Activated CD8-positive, alpha-beta memory T cell treated with anti-CD3 and anti-CD28 coated beads, Interleukin-2, amount 10 ng/mL, durations not matched to agents 7 days and 5 days (primary cell): ENCODE data around the gene EXD2. TPM values are rescaled to one million over a fixed set of nuclear protein-coding genes. Genes with fewer than 3 reads are reported as not detected.
"Not testable (repeated sequence)": the region's sequence is repeated elsewhere in the genome, so short reads cannot be mapped to it uniquely, and the experiment has no call there.

Source experiments
- ATAC-seq: fragments of 150-1000 bp; cut with Tn5 transposase; one replicate; pipeline ENCODE4 v1.10.0; 2021; ENCODE audit warnings: moderate library complexity
- CTCF ChIA-PET: fragments of 350-600 bp; sonication (Branson Sonifier 250); formaldehyde crosslinking; loops from one replicate; lab custom pipeline; 2021; ENCODE audit warnings: antibody characterized with exemption; lab: Charles Lee
- DNase-seq: peaks from one replicate; pipeline ENCODE4 v3.0.0-alpha.2; 2020
- H3K27ac Mint-ChIP-seq: one replicate; pipeline ENCODE4 v1.8.0; 2021; ENCODE audit warnings: mild to moderate bottlenecking, mixed read lengths
- H3K27me3 Mint-ChIP-seq: one replicate; pipeline ENCODE4 v1.8.0; 2021; ENCODE audit warnings: mixed read lengths
- H3K36me3 Mint-ChIP-seq: one replicate; pipeline ENCODE4 v1.8.0; 2021; ENCODE audit warnings: mild to moderate bottlenecking, mixed read lengths
- H3K4me1 Mint-ChIP-seq: one replicate; pipeline ENCODE4 v1.8.0; 2021; ENCODE audit warnings: mixed read lengths
- H3K4me3 Mint-ChIP-seq: one replicate; pipeline ENCODE4 v1.8.0; 2021; ENCODE audit warnings: mild to moderate bottlenecking, moderate library complexity, mixed read lengths
- H3K9me3 Mint-ChIP-seq: one replicate; pipeline ENCODE4 v1.8.0; 2022; ENCODE audit warnings: low read depth, mixed read lengths
- total RNA-seq, 2 experiments: library from RNA; stranded (reverse); gene quantifications; one replicate each; pipeline ENCODE4 v1.2.3, GENCODE V29; 2021

Gene EXD2
- total RNA-seq, 2 experiments from 2014 or later = 5.5 to 6.1 TPM

DNA sequence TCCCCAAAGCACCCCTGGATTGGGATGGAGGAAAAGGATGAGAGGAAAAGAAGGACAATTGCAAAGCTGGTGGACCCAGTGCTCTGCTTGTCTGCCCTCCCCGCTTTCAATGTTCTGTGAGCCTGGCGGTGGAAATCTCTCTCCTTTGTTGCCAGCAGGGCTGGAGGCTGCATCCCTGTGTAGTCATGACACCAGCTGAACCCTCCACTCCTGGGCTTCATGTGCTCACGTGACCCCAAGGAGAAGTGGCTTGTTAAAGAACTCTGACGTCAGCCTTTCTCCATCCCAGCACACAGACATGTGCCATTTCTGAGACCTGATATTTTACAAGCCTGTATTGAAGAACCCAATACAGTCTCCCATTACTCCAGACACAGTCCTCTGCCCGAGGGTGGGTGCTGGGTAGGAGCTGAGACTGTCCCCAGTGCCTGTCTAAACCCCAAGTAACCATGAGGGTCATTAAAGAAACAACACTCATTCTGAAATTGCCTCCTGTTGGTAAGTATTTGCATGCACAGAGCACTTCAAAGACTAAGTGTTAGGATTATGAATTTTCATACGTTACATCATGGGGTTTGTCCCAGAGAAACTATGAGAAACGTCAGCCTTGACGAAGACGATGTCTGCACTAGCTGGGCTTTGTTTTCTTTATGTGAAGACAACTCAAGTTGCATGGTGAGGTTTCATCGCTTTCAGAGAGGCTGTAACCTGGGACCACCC lies 90.3 kb downstream of the EXD2 start:
- Mint-ChIP-seq H3K27me3 (peaks cover 5% of the 10 kb centered on the region), H3K4me3 (no peak overlapping the region), H3K27ac (no peak overlapping the region), H3K4me1 (no peaks in the 10 kb centered on the region), H3K9me3 (no peaks in the 10 kb centered on the region), H3K36me3 (no peaks in the 10 kb centered on the region)
- ATAC-seq (no peak), DNase-seq (no peak)
- CTCF ChIA-PET = no interaction called here

GRCh38 chr14:69282448-69282847 lies 91.2 kb downstream of the EXD2 start:
- no peak overlapping the region for H3K27ac Mint-ChIP-seq
- H3K9me3 Mint-ChIP-seq = no peaks in the 10 kb centered on the region
- peaks cover 5% of the 10 kb centered on the region for H3K27me3 Mint-ChIP-seq

GRCh38 chr14:69284170-69284569 lies 92.9 kb downstream of the EXD2 start:
- no peaks in the 10 kb centered on the region for H3K9me3 Mint-ChIP-seq
- no peak overlapping the region for H3K4me3 Mint-ChIP-seq
- ATAC-seq = no peak
- DNase-seq = peak; percentile 27
- H3K4me1 Mint-ChIP-seq = no peaks in the 10 kb centered on the region
- H3K27me3 Mint-ChIP-seq = peaks cover 5% of the 10 kb centered on the region
- CTCF ChIA-PET = no interaction called here
- H3K27ac Mint-ChIP-seq = no peak overlapping the region
- H3K36me3 Mint-ChIP-seq = no peaks in the 10 kb centered on the region

More at GRCh38 chr14:69282448-69282847, 91.2 kb downstream of the EXD2 start:
- Mint-ChIP-seq H3K36me3 (no peaks in the 10 kb centered on the region), H3K4me3 (no peak overlapping the region), H3K4me1 (no peaks in the 10 kb centered on the region)
- CTCF ChIA-PET = no interaction called here
- DNase-seq (no peak), ATAC-seq (no peak)

GRCh38 chr14:69285661-69286255 lies 94.5 kb downstream of the EXD2 start:
- H3K4me1 Mint-ChIP-seq = no peaks in the 10 kb centered on the region
- DNase-seq = no peak
- CTCF ChIA-PET = no interaction called here
- ATAC-seq = no peak
- no peaks in the 10 kb centered on the region for H3K36me3 Mint-ChIP-seq
- no peak overlapping the region for H3K27ac Mint-ChIP-seq
- no peak overlapping the region for H3K4me3 Mint-ChIP-seq
- H3K9me3 Mint-ChIP-seq = no peaks in the 10 kb centered on the region
- peaks cover 4% of the 10 kb centered on the region for H3K27me3 Mint-ChIP-seq

- no peaks in the 10 kb centered on the region for H3K4me1 Mint-ChIP-seq
- ATAC-seq (no peak), DNase-seq (no peak)
- CTCF ChIA-PET = no interaction called here
- H3K27ac Mint-ChIP-seq = no peak overlapping the region
- H3K27me3 Mint-ChIP-seq = peaks cover 2% of the 10 kb centered on the region
- no peak overlapping the region for H3K4me3 Mint-ChIP-seq
- no peaks in the 10 kb centered on the region for H3K36me3 Mint-ChIP-seq
- H3K9me3 Mint-ChIP-seq = no peaks in the 10 kb centered on the region
Observed at GRCh38 chr14:69287098-69288010, 96.1 kb downstream of the EXD2 start.

GRCh38 chr14:69288011-69288771 lies 96.9 kb downstream of the EXD2 start:
- no peaks in the 10 kb centered on the region for H3K4me1 Mint-ChIP-seq
- CTCF ChIA-PET = no interaction called here
- no peak for ATAC-seq

DNA sequence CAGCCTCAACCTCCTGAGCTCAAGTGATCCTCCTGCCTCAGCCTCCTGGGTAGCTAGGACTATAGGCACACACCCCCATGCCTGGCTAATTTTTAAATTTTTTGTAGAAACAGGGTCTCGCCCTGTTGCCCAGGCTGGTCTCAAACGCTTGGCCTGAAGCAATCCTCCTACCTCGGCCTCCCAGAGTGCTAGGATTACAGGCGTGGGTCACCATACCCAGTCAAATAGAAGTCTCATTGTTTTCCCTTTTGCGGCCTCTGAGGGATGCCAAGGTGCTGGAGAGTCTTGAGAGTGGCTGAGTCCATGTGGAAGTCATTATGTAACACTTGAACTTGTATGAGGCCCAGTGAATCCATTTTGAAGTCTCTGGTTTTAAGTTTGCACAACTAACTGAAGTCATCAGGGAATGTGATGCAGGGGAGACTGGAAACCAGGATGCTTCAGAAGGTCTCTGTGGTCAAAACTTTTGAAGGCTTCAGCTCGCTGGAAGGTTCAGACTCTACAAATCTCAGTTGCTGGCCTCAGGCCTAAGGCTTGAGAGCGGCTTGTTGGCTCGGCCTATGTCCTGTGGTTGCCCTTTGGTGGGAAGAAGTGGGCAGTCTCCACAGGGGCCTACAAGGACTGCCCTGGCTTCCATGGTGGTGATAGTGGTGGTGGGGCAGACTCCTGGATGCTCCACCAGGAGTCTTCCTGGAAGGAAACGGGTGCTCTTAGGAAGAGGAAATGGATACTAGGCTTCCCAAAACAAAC lies 97.8 kb downstream of the EXD2 start:
- no peaks in the 10 kb centered on the region for H3K36me3 Mint-ChIP-seq
- DNase-seq = peak; percentile 28
- no peaks in the 10 kb centered on the region for H3K4me1 Mint-ChIP-seq
- no peak overlapping the region for H3K4me3 Mint-ChIP-seq
- no peak overlapping the region for H3K27ac Mint-ChIP-seq
- CTCF ChIA-PET = no interaction called here
- peaks cover 5% of the 10 kb centered on the region for H3K27me3 Mint-ChIP-seq
- no peaks in the 10 kb centered on the region for H3K9me3 Mint-ChIP-seq
- no peak for ATAC-seq

More at GRCh38 chr14:69288011-69288771, 96.9 kb downstream of the EXD2 start:
- H3K4me3 Mint-ChIP-seq = no peak overlapping the region
- no peaks in the 10 kb centered on the region for H3K36me3 Mint-ChIP-seq
- H3K27me3 Mint-ChIP-seq = peaks cover 2% of the 10 kb centered on the region
- H3K9me3 Mint-ChIP-seq = no peaks in the 10 kb centered on the region
- DNase-seq = peak; percentile 11
- no peak overlapping the region for H3K27ac Mint-ChIP-seq

DNA sequence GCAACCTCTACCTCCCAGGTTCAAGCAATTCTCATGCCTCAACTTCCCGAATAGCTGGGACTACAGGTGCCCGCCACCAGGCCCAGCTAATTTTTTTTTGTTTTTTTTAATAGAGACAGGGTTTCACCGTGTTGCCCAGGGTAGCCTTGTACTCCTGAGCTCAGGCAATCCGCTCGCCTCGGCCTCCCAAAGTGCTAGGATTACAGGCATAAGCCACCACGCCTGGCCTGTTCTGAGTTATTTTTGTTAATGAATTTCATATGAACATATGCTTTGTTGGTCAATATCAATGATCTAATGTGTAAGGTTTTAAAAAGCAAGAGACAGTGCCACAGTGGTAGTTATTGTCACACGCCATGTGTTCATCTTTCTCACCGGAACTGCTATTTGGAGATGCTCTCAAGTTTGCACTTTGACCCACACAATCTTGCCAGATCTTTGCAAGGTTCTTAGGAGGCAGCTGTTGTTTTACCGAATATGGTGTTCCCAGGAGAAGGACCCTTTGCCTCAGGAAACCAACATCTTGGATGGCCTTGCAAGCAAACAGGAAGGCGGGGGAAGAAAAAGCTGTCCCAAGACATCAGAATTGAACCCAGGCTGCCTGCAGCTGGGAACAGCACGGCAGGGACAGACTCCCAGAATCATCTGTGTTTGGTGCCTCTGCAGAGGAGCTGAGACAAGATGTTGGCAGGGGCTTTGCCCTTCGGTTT lies 98.7 kb downstream of the EXD2 start:
- H3K4me1 Mint-ChIP-seq = no peaks in the 10 kb centered on the region
- no peak overlapping the region for H3K4me3 Mint-ChIP-seq
- H3K27me3 Mint-ChIP-seq = peaks cover 5% of the 10 kb centered on the region
- no peaks in the 10 kb centered on the region for H3K9me3 Mint-ChIP-seq
- no peak for ATAC-seq
- CTCF ChIA-PET = no interaction called here
- no peak overlapping the region for H3K27ac Mint-ChIP-seq
- H3K36me3 Mint-ChIP-seq = no peaks in the 10 kb centered on the region
- peak; percentile 27 for DNase-seq

GRCh38 chr14:69290881-69291280 lies 99.6 kb downstream of the EXD2 start:
- H3K4me1 Mint-ChIP-seq, H3K9me3 Mint-ChIP-seq, H3K27ac Mint-ChIP-seq, H3K27me3 Mint-ChIP-seq, H3K36me3 Mint-ChIP-seq, H3K4me3 Mint-ChIP-seq, CTCF ChIA-PET, ATAC-seq: not testable (repeated sequence)
- peak; percentile 33 for DNase-seq

- CTCF ChIA-PET = no interaction called here
- H3K36me3 Mint-ChIP-seq = no peaks in the 10 kb centered on the region
- H3K27me3 Mint-ChIP-seq = peaks cover 5% of the 10 kb centered on the region
- H3K4me3 Mint-ChIP-seq = no peak overlapping the region
- peak; percentile 30 for DNase-seq
- no peaks in the 10 kb centered on the region for H3K9me3 Mint-ChIP-seq
- no peaks in the 10 kb centered on the region for H3K4me1 Mint-ChIP-seq
- no peak overlapping the region for H3K27ac Mint-ChIP-seq
- no peak for ATAC-seq
Observed at GRCh38 chr14:69291396-69291795, 100.1 kb downstream of the EXD2 start.

DNA sequence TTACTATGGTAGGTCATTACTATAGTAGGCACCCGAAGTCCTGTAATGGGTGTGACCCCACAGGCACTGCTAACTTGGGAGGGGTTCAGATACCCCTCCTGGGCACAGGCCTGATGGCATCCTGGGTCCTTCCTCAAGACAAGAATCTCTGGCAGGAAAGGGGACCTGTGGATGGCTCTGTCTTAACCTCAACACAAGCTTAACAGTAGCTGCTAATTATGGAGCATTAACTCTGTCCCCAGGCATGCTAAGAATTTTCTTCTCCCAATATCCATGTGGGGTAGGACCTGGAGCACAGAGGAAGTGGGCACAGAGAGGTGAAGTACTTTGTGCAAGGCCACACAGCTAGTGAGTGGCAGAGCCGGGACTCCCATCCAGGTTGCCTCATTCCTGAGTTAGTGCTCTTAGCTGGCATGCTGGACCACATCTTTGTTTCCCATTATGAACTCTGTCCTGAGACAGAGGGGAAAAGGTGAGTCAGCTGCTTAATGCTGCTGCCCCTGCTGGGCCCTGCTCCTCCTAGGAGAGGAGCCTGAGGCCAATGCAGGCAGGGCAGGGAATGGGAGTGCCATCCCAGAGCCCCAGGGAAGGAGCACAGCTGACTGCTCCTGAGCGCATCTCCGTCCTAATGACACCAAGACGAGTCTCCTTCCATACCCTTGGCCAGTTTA lies 100.7 kb downstream of the EXD2 start:
- H3K9me3 Mint-ChIP-seq = no peaks in the 10 kb centered on the region
- H3K4me3 Mint-ChIP-seq = no peak overlapping the region
- H3K36me3 Mint-ChIP-seq = no peaks in the 10 kb centered on the region
- no peaks in the 10 kb centered on the region for H3K4me1 Mint-ChIP-seq
- H3K27me3 Mint-ChIP-seq = peaks cover 8% of the 10 kb centered on the region
- no peak overlapping the region for H3K27ac Mint-ChIP-seq
- DNase-seq (peak; percentile 31), ATAC-seq (no peak)
- CTCF ChIA-PET = no interaction called here
